GM23338 (cell line): ENCODE results near the gene COLEC12. TPM values are rescaled to one million over a fixed set of nuclear protein-coding genes. Genes with fewer than 3 reads are reported as not detected.

Experiments used
- ATAC-seq: fragments of 200-7000 bp; cut with Tn5 transposase; 3 replicates; pipeline ENCODE4 v1.9.1; 2020
- DNase-seq: peaks from one replicate; pipeline ENCODE4 v3.0.0-alpha.2; 2015; ENCODE audit warnings: low spot score
- H2AFZ ChIP-seq: fragments of 200-600 bp; sonication (generic); 2 replicates; pipeline ENCODE4 v1.8.0; 2016; ENCODE audit warnings: antibody characterized with exemption, mild to moderate bottlenecking, moderate library complexity
- H3F3A ChIP-seq: fragments of 200-600 bp; sonication (generic); replicated peaks from 2 replicates; pipeline ENCODE4 v1.8.0; 2017; ENCODE audit warnings: antibody characterized with exemption, mixed run types, low read depth
- H3K27ac ChIP-seq: fragments of 200-600 bp; sonication (generic); 2 replicates; pipeline ENCODE4 v1.6.1; 2016; ENCODE audit warnings: low read depth
- H3K27me3 ChIP-seq: fragments of 200-600 bp; sonication (generic); 2 replicates; pipeline ENCODE4 v1.8.0; 2016; ENCODE audit warnings: mild to moderate bottlenecking, mixed run types, moderate library complexity; ENCODE audit not compliant: insufficient read depth
- H3K36me3 ChIP-seq: fragments of 200-600 bp; sonication (generic); 2 replicates; pipeline ENCODE4 v1.8.0; 2016; ENCODE audit warnings: mild to moderate bottlenecking; ENCODE audit not compliant: insufficient read depth
- H3K4me1 ChIP-seq: fragments of 200-600 bp; sonication (generic); 2 replicates; pipeline ENCODE4 v1.8.0; 2016; ENCODE audit warnings: mild to moderate bottlenecking, moderate library complexity; ENCODE audit not compliant: insufficient read depth
- H3K4me2 ChIP-seq: fragments of 200-600 bp; sonication (generic); 2 replicates; pipeline ENCODE4 v1.7.1; 2017; ENCODE audit warnings: mixed run types
- H3K4me3 ChIP-seq: fragments of 200-600 bp; sonication (generic); 2 replicates; pipeline ENCODE4 v1.6.1; 2016; ENCODE audit warnings: mixed run types
- H3K79me2 ChIP-seq: fragments of 200-600 bp; sonication (generic); replicated peaks from 2 replicates; pipeline ENCODE4 v1.8.0; 2017; ENCODE audit warnings: mild to moderate bottlenecking; ENCODE audit not compliant: insufficient read depth
- H3K9me2 ChIP-seq: fragments of 200-600 bp; sonication (generic); 2 replicates; pipeline ENCODE4 v1.8.0; 2017; ENCODE audit not compliant: insufficient read depth
- H4K20me1 ChIP-seq: fragments of 200-600 bp; sonication (generic); replicated peaks from 2 replicates; pipeline ENCODE4 v1.8.0; 2017; ENCODE audit warnings: mild to moderate bottlenecking; ENCODE audit not compliant: insufficient read depth
- H3K27ac Mint-ChIP-seq: 2 replicates; pipeline ENCODE4 v1.8.0; 2020; ENCODE audit warnings: inconsistent platforms, mild to moderate bottlenecking, moderate library complexity, mixed read lengths
- H3K27me3 Mint-ChIP-seq: 3 replicates; pipeline ENCODE4 v1.8.0; 2022; ENCODE audit warnings: low read depth, mild to moderate bottlenecking, moderate library complexity, mixed read lengths, inconsistent platforms; ENCODE audit not compliant: insufficient read depth, poor library complexity
- H3K36me3 Mint-ChIP-seq: 3 replicates; pipeline ENCODE4 v1.8.0; 2021; ENCODE audit warnings: low read depth, mild to moderate bottlenecking, inconsistent platforms, moderate library complexity, mixed read lengths
- H3K4me1 Mint-ChIP-seq: 3 replicates; pipeline ENCODE4 v1.8.0; 2020; ENCODE audit warnings: mild to moderate bottlenecking, inconsistent platforms, mixed read lengths
- H3K4me3 Mint-ChIP-seq: 3 replicates; pipeline ENCODE4 v1.8.0; 2021; ENCODE audit warnings: moderate library complexity, mild to moderate bottlenecking, inconsistent platforms, mixed read lengths
- H3K9me3 Mint-ChIP-seq: 3 replicates; pipeline ENCODE4 v1.8.0; 2020; ENCODE audit warnings: moderate library complexity, mild to moderate bottlenecking, inconsistent platforms, mixed read lengths
- CREB1 ChIP-seq: fragments of 250-450 bp; sonication (Bioruptor Pico); IDR thresholded peaks from 2 replicates; pipeline ENCODE4 v1.5.0; 2020; ENCODE audit warnings: low read depth, mild to moderate bottlenecking, moderate library complexity
- EZH2 ChIP-seq: fragments of 200-600 bp; sonication (generic); IDR thresholded peaks from one replicate; pipeline ENCODE4 v1.8.0; 2017; ENCODE audit warnings: antibody characterized with exemption, mild to moderate bottlenecking, low read depth; ENCODE audit not compliant: unreplicated experiment
- POLR2AphosphoS5 ChIP-seq: IDR thresholded peaks from 2 replicates; pipeline ENCODE4 v1.6.1; 2016; ENCODE audit warnings: antibody characterized with exemption, low read depth
- ZNF114 ChIP-seq: fragments of 250-450 bp; sonication (Bioruptor Pico); IDR thresholded peaks from 2 replicates; pipeline ENCODE4 v1.5.0; 2020; ENCODE audit warnings: mild to moderate bottlenecking, moderate library complexity
- polyA plus RNA-seq: library from polyadenylated mRNA; unstranded; fragments of >200 nt; fragmentation: Nextera tagmentation; extraction: Ambion mirVana; gene quantifications from 2 replicates; pipeline ENCODE4 v1.2.1, GENCODE V29; 2016
- total RNA-seq: library from RNA; depleted of rRNA; stranded (reverse); fragments of >200 nt; shearing (Covaris generic); gene quantifications from 2 replicates; pipeline ENCODE4 v1.2.3, GENCODE V29; 2014
- TF ChIP-seq, protein P1 (sequence below): IDR thresholded peaks from 2 replicates; pipeline ENCODE4 v1.6.1; 2016; ENCODE audit warnings: antibody characterized with exemption
- TF ChIP-seq, protein P2 (sequence below): IDR thresholded peaks from one replicate; pipeline ENCODE4 v1.6.1; 2018; ENCODE audit warnings: antibody characterized with exemption; ENCODE audit not compliant: unreplicated experiment
- TF ChIP-seq, protein P3 (sequence below): fragments of 250-450 bp; sonication (Bioruptor Pico); IDR thresholded peaks from 2 replicates; pipeline ENCODE4 v1.5.0; 2020; ENCODE audit warnings: mild to moderate bottlenecking, moderate library complexity
- TF ChIP-seq, protein P4 (sequence below), 2 experiments: fragments of 200-600 bp in 1 of 2; sonication (generic) in 1 of 2; conservative IDR thresholded peaks; 2 replicates each; pipeline versions ENCODE4 v1.5.1 to v1.6.1; 2016 to 2017; ENCODE audit warnings: antibody characterized with exemption in 2 of 2, low read depth in 2 of 2, mild to moderate bottlenecking in 2 of 2, moderate library complexity in 1 of 2

COLEC12 gene
- total and polyA plus RNA-seq, 2 experiments from 2014 or later: 1.1 to 3.2 TPM

DNA sequence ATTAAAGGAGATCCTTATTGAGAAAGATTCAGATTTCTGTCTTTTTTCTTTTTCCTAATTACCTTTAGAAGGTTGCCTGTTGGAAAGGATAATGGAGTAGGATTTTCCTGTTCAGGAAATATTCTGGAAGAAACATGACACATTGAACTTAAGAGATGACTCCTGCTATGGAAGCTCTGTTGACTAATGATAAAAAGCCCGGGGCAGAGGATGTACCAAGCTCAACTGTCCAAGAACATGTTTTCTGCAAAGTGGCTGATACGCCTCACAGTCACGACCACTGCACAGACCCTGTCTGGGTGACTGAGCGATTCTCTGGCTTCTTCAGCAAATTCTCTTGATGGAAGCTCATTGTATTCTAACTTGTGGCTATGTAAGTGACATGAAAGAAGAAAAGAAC lies 146.5 kb downstream of the COLEC12 start:
- no peaks in the 10 kb centered on the region for H4K20me1 ChIP-seq
- no peaks in the 10 kb centered on the region for H3K4me1 ChIP-seq
- no peaks in the 10 kb centered on the region for H3K9me2 ChIP-seq
- no peak overlapping the region for H2AFZ ChIP-seq
- H3K4me1 Mint-ChIP-seq: peaks cover 8% of the 10 kb centered on the region; the same call in 2 of the 3 replicates
- no peak overlapping the region for H3K27ac ChIP-seq
- DNase-seq: no peak
- H3K9me3 Mint-ChIP-seq: no peaks in the 10 kb centered on the region
- no peak overlapping the region for H3K4me3 ChIP-seq
- no peaks in the 10 kb centered on the region for H3K27me3 Mint-ChIP-seq
- H3K79me2 ChIP-seq: no peaks in the 10 kb centered on the region
- H3F3A ChIP-seq: no peaks in the 10 kb centered on the region
- H3K27me3 ChIP-seq: no peaks in the 10 kb centered on the region
- H3K4me2 ChIP-seq: no peak overlapping the region
- H3K36me3 ChIP-seq: no peaks in the 10 kb centered on the region
- H3K36me3 Mint-ChIP-seq: no peaks in the 10 kb centered on the region
- no peak for ATAC-seq
- TF ChIP-seq ZNF114 (CRISPR knock-in tag) (no peak), EZH2 (no peak), CREB1 (CRISPR knock-in tag) (no peak), POLR2AphosphoS5 (no peak)
- TF ChIP-seq, protein P1, sequence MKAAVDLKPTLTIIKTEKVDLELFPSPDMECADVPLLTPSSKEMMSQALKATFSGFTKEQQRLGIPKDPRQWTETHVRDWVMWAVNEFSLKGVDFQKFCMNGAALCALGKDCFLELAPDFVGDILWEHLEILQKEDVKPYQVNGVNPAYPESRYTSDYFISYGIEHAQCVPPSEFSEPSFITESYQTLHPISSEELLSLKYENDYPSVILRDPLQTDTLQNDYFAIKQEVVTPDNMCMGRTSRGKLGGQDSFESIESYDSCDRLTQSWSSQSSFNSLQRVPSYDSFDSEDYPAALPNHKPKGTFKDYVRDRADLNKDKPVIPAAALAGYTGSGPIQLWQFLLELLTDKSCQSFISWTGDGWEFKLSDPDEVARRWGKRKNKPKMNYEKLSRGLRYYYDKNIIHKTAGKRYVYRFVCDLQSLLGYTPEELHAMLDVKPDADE: no peak
- TF ChIP-seq, protein P2, sequence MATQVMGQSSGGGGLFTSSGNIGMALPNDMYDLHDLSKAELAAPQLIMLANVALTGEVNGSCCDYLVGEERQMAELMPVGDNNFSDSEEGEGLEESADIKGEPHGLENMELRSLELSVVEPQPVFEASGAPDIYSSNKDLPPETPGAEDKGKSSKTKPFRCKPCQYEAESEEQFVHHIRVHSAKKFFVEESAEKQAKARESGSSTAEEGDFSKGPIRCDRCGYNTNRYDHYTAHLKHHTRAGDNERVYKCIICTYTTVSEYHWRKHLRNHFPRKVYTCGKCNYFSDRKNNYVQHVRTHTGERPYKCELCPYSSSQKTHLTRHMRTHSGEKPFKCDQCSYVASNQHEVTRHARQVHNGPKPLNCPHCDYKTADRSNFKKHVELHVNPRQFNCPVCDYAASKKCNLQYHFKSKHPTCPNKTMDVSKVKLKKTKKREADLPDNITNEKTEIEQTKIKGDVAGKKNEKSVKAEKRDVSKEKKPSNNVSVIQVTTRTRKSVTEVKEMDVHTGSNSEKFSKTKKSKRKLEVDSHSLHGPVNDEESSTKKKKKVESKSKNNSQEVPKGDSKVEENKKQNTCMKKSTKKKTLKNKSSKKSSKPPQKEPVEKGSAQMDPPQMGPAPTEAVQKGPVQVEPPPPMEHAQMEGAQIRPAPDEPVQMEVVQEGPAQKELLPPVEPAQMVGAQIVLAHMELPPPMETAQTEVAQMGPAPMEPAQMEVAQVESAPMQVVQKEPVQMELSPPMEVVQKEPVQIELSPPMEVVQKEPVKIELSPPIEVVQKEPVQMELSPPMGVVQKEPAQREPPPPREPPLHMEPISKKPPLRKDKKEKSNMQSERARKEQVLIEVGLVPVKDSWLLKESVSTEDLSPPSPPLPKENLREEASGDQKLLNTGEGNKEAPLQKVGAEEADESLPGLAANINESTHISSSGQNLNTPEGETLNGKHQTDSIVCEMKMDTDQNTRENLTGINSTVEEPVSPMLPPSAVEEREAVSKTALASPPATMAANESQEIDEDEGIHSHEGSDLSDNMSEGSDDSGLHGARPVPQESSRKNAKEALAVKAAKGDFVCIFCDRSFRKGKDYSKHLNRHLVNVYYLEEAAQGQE: no peak
- TF ChIP-seq, protein P3, sequence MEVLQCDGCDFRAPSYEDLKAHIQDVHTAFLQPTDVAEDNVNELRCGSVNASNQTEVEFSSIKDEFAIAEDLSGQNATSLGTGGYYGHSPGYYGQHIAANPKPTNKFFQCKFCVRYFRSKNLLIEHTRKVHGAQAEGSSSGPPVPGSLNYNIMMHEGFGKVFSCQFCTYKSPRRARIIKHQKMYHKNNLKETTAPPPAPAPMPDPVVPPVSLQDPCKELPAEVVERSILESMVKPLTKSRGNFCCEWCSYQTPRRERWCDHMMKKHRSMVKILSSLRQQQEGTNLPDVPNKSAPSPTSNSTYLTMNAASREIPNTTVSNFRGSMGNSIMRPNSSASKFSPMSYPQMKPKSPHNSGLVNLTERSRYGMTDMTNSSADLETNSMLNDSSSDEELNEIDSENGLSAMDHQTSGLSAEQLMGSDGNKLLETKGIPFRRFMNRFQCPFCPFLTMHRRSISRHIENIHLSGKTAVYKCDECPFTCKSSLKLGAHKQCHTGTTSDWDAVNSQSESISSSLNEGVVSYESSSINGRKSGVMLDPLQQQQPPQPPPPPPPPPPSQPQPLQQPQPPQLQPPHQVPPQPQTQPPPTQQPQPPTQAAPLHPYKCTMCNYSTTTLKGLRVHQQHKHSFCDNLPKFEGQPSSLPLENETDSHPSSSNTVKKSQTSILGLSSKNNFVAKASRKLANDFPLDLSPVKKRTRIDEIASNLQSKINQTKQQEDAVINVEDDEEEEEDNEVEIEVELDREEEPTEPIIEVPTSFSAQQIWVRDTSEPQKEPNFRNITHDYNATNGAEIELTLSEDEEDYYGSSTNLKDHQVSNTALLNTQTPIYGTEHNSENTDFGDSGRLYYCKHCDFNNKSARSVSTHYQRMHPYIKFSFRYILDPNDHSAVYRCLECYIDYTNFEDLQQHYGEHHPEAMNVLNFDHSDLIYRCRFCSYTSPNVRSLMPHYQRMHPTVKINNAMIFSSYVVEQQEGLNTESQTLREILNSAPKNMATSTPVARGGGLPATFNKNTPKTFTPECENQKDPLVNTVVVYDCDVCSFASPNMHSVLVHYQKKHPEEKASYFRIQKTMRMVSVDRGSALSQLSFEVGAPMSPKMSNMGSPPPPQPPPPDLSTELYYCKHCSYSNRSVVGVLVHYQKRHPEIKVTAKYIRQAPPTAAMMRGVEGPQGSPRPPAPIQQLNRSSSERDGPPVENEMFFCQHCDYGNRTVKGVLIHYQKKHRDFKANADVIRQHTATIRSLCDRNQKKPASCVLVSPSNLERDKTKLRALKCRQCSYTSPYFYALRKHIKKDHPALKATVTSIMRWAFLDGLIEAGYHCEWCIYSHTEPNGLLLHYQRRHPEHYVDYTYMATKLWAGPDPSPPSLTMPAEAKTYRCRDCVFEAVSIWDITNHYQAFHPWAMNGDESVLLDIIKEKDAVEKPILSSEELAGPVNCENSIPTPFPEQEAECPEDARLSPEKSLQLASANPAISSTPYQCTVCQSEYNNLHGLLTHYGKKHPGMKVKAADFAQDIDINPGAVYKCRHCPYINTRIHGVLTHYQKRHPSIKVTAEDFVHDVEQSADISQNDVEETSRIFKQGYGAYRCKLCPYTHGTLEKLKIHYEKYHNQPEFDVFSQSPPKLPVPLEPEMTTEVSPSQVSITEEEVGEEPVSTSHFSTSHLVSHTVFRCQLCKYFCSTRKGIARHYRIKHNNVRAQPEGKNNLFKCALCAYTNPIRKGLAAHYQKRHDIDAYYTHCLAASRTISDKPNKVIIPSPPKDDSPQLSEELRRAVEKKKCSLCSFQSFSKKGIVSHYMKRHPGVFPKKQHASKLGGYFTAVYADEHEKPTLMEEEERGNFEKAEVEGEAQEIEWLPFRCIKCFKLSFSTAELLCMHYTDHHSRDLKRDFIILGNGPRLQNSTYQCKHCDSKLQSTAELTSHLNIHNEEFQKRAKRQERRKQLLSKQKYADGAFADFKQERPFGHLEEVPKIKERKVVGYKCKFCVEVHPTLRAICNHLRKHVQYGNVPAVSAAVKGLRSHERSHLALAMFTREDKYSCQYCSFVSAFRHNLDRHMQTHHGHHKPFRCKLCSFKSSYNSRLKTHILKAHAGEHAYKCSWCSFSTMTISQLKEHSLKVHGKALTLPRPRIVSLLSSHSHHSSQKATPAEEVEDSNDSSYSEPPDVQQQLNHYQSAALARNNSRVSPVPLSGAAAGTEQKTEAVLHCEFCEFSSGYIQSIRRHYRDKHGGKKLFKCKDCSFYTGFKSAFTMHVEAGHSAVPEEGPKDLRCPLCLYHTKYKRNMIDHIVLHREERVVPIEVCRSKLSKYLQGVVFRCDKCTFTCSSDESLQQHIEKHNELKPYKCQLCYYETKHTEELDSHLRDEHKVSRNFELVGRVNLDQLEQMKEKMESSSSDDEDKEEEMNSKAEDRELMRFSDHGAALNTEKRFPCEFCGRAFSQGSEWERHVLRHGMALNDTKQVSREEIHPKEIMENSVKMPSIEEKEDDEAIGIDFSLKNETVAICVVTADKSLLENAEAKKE (CRISPR knock-in tag): no peak
- TF ChIP-seq, protein P4, sequence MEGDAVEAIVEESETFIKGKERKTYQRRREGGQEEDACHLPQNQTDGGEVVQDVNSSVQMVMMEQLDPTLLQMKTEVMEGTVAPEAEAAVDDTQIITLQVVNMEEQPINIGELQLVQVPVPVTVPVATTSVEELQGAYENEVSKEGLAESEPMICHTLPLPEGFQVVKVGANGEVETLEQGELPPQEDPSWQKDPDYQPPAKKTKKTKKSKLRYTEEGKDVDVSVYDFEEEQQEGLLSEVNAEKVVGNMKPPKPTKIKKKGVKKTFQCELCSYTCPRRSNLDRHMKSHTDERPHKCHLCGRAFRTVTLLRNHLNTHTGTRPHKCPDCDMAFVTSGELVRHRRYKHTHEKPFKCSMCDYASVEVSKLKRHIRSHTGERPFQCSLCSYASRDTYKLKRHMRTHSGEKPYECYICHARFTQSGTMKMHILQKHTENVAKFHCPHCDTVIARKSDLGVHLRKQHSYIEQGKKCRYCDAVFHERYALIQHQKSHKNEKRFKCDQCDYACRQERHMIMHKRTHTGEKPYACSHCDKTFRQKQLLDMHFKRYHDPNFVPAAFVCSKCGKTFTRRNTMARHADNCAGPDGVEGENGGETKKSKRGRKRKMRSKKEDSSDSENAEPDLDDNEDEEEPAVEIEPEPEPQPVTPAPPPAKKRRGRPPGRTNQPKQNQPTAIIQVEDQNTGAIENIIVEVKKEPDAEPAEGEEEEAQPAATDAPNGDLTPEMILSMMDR (conservative IDR thresholded peaks at IDR 0.05; ENCODE audit: low read depth in 2 of 2): no peak
- no peak overlapping the region for H3K4me3 Mint-ChIP-seq
- H3K27ac Mint-ChIP-seq: no peak overlapping the region
